Measurements from ENCODE around the gene BTBD6. TPM values are rescaled to one million over a fixed set of nuclear protein-coding genes. Genes with fewer than 3 reads are reported as not detected.
"Not testable (repeated sequence)": the region's sequence is repeated elsewhere in the genome, so short reads cannot be mapped to it uniquely, and the experiment has no call there.

The BTBD6 gene
- total RNA-seq, 2 donors from 2014 or later: 26.9 to 34.9 TPM

DNA sequence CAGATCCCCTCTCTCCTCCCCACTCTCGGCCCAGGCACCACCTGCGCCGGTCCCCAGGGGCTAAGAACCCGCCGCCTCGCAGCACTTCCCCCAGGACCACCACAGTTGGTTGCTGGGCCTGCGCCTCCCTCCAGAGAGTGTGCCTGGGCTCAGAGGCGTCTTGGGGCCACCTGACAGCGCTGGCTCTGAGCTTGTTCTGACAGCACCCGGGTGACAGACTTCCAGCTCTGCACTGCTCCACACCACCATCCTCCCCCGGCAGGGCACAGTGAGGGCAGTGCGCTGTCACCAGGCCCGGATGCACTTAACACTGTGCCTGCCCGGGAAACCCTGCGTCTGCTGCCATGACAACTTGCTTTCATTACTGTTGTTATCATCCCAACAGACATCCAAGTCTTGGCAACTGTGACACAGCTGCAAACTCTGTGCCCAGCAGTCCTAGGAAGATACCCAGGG is 45.8 kb downstream of the BTBD6 start:
- peak; percentile 76 for DNase-seq (ENCODE audit: low spot score)
- Histone ChIP-seq H3K4me1 (peaks cover 0 to 36% of the 10 kb centered on the region in 2 donors), H3K36me3 (no peaks in the 10 kb centered on the region), H3K9me3 (no peaks in the 10 kb centered on the region), H3K27ac (peak overlapping the region; percentile 75 to 79), H3K27me3 (no peaks in the 10 kb centered on the region), H3K4me3 (no peak overlapping the region)
- TF ChIP-seq, protein P1, sequence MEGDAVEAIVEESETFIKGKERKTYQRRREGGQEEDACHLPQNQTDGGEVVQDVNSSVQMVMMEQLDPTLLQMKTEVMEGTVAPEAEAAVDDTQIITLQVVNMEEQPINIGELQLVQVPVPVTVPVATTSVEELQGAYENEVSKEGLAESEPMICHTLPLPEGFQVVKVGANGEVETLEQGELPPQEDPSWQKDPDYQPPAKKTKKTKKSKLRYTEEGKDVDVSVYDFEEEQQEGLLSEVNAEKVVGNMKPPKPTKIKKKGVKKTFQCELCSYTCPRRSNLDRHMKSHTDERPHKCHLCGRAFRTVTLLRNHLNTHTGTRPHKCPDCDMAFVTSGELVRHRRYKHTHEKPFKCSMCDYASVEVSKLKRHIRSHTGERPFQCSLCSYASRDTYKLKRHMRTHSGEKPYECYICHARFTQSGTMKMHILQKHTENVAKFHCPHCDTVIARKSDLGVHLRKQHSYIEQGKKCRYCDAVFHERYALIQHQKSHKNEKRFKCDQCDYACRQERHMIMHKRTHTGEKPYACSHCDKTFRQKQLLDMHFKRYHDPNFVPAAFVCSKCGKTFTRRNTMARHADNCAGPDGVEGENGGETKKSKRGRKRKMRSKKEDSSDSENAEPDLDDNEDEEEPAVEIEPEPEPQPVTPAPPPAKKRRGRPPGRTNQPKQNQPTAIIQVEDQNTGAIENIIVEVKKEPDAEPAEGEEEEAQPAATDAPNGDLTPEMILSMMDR (IDR thresholded peaks at IDR 0.05): no peak

DNA sequence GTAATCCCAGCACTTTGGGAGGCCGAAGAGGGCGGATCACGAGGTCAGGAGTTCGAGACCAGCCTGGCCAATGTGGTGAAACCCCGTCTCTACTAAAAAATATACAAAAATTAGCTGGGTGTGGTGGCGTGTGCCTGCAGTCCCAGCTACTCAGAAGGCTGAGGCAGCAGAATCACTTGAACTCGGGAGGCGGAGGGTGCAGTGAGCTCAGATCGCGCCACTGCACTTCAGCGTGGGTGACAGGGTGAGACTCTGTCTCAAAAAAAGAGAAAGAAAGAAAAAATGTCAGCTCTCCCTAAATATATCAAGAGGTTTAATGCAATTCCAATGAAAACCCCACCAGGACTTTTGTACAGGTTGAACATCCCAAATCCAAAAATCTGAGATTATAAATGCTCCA is 49.0 kb downstream of the BTBD6 start:
- H3K9me3 ChIP-seq; DNase-seq (ENCODE audit: low spot score); H3K4me3 ChIP-seq; H3K27ac ChIP-seq; H3K36me3 ChIP-seq; H3K27me3 ChIP-seq: not testable (repeated sequence)
- H3K4me1 ChIP-seq: peaks cover 0 to 51% of the 10 kb centered on the region in 2 donors

GRCh38 chr14:105299654-105300541 is 51.6 kb downstream of the BTBD6 start:
- Histone ChIP-seq H3K9me3 (no peaks in the 10 kb centered on the region), H3K4me1 (peaks cover 0 to 25% of the 10 kb centered on the region in 2 donors), H3K27me3 (no peaks in the 10 kb centered on the region), H3K27ac (peak overlapping the region; percentile 96), H3K36me3 (no peaks in the 10 kb centered on the region), H3K4me3 (peak overlapping the region; percentile 66 to 69)
- DNase-seq (ENCODE audit: low spot score): no peak
- TF ChIP-seq, protein P1 (IDR thresholded peaks at IDR 0.05): no peak

Other genes with a start within 250 kb of the BTBD6 start
- 1 to 10 TPM; 3.3 to 5.1 TPM for gene CDCA4, start 227.4 kb upstream of the BTBD6 start, total RNA-seq
- 1 to 10 TPM in 1 of 2 donors, under 1 TPM in 1; 0.67 to 1.2 TPM for gene GPR132, start 183.1 kb upstream of the BTBD6 start, total RNA-seq
- gene JAG2, start 79.8 kb upstream of the BTBD6 start, total RNA-seq: 10 to 100 TPM; 14.5 to 17.3 TPM
- 10 to 100 TPM; 17.1 to 18.9 TPM for gene NUDT14, start 67.2 kb upstream of the BTBD6 start, total RNA-seq
- gene BRF1, start 52.5 kb downstream of the BTBD6 start, total RNA-seq: 10 to 100 TPM; 16.2 to 17.2 TPM
- 10 to 100 TPM; 55.0 to 59.7 TPM for gene PACS2, start 66.2 kb downstream of the BTBD6 start, total RNA-seq
- under 1 TPM in 1 of 2 donors, not detected in 1; 0.16 TPM for gene TEX22, start 150.0 kb downstream of the BTBD6 start, total RNA-seq
- 10 to 100 TPM; 51.9 to 61.7 TPM for gene MTA1, start 171.3 kb downstream of the BTBD6 start, total RNA-seq
- gene CRIP2, start 226.3 kb downstream of the BTBD6 start, total RNA-seq: 1,000 to 10,000 TPM in 1 of 2 donors, 100 to 1,000 TPM in 1; 831 to 1,272 TPM
- 10 to 100 TPM; 42.9 to 79.2 TPM for gene CRIP1, start 238.4 kb downstream of the BTBD6 start, total RNA-seq
- gene TEDC1, start 242.7 kb downstream of the BTBD6 start, total RNA-seq: 1 to 10 TPM; 3.5 to 3.9 TPM

Measured in right atrium auricular region (tissue), 2 donors.